Activated naive CD4-positive, alpha-beta T cell treated with Interleukin-2 at 50 U/mL for 16 hours (primary cell): ENCODE data around the gene IL17RD.

Experiments
- DNase-seq: peaks from one replicate; pipeline ENCODE4 v3.0.0-alpha.2; 2020

IL17RD gene

DNA sequence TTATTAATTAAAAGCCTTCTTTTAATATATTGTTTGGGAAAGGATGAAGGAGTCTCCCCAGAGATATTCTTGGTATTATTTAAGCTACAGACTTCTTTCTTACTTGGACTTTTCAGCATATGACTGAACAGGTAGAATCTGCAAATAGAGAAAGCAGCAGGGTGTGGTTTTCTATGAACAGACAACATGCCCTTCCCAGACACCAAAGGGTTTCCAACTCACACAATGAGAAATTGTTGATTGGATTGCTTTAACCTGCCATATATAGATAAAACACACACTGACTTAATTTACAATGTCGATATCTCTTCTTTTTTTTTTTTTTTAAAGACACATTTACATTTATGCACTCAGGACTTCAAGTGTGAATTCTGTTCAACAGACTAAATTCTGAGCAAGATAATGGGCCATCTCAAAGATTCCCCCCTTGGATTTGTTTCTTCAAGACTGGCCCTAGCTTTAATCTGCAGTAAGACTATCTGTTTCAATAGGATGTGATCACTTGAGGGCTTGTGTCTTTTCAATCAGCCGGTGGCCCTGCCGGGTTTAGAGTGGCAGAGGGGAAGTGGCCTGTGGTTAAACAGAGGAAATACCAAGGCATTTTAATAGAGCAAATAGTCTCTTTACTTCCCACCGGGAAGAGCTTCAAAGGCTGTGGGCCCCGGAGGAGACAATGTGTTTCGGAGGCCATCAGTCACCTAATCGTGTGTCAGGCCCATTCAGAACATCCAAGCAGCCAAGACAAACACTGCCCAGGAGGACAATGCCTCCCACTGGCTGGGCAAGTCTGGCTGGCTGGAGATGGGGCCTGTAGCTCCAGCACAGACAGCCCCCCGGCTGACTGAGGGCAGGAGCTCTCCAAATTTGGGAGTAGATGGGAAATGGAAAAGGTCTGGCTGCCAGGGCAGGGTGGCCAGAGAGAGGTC, 6.1 kb downstream of the IL17RD start:
- no peak for DNase-seq

DNA sequence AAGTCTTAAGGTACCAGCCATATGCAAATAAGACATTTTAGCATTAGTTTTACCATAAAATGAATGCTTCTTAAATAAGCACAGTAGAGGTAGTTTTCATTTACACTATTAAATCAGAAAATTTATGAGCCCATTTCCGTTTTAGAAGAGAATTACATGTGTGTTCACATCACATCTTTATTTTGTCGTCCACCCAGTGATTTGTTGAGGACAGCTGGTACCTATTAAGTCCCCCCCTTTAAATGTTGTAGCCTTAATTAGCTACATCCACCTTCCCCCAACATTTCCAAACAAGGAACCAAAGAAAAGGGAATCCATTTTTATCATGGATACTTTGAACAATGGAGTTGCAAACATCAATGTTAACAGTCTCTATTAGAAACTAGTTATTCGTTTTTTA, 6.8 kb downstream of the IL17RD start:
- DNase-seq, result no peak

DNA sequence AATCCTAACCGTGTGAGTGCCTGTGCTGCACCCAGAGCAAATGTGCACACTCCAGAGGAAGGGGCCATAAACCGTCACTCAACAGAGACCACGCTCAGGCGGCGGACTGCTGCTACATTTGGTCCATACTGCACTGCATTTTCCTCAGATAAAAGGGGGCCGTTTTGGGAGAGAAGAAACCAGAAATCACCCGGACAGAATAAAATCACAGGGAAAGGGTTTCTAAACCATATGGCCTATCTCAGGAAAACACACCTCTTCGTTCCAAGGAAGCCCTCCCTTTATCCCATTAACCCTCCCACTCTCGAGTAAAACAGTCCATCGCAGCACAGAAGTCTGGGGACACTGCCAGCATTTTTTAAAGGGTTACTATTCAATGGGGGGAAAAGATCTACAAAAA, 7.6 kb downstream of the IL17RD start:
- DNase-seq, result no peak

DNA sequence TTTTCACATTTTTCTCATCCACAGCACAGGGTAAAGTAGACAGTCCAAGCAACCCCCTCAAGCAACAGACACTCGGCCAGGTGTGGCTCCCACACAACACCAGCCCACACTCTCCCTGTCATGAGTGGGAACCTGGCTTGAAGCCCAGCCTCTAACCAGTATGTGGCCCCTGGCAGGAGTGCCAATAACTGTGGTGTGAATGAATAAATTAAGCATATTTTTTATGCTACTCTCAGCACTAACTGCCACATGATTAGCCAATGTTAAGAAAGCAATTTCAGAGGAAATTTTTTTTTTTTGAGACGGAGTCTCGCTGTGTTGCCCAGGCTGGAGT, 9.9 kb downstream of the IL17RD start:
- no peak for DNase-seq

- DNase-seq, result no peak
These were observed 10.5 kb downstream of the IL17RD start for GRCh38 chr3:57154470-57155309.

DNA sequence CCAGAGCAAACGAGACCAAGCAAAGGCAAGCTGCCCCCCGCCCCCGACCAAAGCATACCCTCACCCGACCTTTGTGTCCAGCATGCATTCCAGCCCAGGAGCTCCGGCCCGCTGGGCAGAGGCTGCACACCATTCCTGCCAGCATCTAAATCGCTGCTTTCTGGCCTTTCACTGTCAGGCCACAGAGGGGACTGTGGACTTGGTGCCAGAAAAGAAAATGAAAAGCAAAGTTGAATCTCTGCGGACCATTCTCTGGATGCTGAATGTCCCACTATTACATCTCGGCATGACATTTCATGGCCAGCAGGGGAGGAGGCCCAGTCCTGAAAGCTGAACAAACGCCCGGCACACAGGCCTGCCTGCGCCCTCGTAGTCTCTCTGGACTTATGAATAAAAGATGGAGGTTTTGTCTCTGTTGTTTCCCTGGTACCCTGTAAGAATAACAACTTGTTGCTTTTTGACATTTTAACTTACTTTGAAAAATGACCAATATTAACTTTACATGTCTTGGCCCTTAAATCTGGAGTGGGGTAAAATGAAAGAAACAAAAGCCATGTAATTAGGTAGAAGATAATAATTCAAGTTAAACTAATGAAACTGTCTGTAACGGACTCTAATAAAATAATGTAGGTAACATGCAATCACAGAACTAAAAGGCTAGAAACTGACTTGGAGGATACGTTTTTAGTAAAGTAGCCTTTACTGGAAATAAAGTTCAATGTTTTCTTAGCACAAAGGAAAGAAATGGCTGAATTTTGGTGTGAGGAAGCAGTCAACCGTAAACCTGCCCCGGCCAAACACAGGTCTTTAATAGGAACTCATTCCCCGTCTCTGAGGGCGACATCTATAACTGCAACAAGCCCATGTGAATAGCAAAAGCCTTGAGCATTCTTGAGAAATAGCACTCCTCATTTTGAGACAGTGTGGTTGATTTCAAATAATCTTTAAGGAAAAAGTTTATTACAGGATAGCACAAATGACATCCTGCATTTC, 12.7 kb downstream of the IL17RD start:
- DNase-seq, result no peak

- no peak for DNase-seq
These were observed 13.4 kb downstream of the IL17RD start for GRCh38 chr3:57151749-57152148.

GRCh38 chr3:57151021-57151449, 14.1 kb downstream of the IL17RD start:
- no peak for DNase-seq

DNA sequence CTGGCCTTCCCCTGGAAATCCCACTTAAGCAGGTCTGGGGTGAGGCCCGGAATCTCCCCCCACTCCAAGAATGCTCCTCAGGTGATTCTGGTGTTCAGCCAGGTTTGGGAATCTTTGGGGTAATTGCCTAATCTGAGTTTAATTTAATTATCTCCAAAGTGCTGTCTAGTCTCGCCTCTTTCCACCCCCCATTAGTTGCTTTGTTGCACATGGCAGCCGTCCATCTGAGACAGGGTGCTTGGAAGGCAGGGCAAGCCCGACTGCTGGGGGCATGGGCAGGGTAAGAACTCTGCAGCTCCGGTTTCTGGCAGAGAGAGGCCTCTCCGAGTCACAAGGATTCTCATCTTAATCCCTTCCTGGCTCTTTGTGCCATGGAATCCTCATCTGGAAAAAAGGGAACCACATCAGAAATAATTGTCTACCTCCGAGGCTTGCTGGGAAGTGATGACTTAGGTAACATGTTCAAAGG, 15.0 kb downstream of the IL17RD start:
- DNase-seq, result no peak

- DNase-seq, result no peak
These were observed 18.1 kb downstream of the IL17RD start for GRCh38 chr3:57147071-57147470.

DNA sequence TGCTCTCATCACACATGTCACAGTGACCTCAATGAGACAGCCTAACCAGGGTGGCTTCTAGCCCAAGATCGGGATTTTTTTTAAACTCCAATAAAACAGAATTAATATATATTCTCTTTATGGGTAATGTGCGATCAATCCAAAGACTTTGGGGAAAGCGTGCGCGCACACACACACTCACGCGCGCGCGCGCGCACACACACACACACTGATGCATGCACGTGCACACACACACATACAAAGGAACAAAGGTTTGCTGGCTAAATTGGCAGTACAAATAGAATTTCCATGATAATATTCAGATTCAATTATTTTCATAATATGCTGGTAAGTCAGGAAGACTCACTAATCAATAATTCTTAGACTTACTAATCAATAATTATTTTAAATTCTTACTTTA, 19.3 kb downstream of the IL17RD start:
- DNase-seq, result no peak

GRCh38 chr3:57144952-57145351, 20.2 kb downstream of the IL17RD start:
- DNase-seq, result no peak

- no peak for DNase-seq
These were observed 21.2 kb downstream of the IL17RD start for GRCh38 chr3:57143886-57144459.

DNA sequence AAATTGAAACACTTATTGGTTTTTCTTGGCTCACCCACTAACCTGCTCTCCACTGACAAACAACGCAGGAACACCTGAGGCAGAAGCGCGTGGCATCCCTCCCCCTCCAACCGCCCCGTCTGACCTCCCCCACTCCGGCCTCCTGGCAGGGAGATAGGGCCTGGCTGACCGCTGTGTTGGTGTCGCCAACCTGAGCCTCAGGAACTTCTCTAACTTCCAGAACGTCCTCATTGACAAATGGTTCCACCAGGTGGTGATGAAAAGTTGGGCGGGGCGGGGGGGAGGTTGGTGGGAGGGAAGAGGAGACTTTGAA, 22.8 kb downstream of the IL17RD start:
- no peak for DNase-seq

GRCh38 chr3:57141719-57142410, 23.3 kb downstream of the IL17RD start:
- DNase-seq, result no peak

GRCh38 chr3:57140894-57141293, 24.3 kb downstream of the IL17RD start:
- no peak for DNase-seq

DNA sequence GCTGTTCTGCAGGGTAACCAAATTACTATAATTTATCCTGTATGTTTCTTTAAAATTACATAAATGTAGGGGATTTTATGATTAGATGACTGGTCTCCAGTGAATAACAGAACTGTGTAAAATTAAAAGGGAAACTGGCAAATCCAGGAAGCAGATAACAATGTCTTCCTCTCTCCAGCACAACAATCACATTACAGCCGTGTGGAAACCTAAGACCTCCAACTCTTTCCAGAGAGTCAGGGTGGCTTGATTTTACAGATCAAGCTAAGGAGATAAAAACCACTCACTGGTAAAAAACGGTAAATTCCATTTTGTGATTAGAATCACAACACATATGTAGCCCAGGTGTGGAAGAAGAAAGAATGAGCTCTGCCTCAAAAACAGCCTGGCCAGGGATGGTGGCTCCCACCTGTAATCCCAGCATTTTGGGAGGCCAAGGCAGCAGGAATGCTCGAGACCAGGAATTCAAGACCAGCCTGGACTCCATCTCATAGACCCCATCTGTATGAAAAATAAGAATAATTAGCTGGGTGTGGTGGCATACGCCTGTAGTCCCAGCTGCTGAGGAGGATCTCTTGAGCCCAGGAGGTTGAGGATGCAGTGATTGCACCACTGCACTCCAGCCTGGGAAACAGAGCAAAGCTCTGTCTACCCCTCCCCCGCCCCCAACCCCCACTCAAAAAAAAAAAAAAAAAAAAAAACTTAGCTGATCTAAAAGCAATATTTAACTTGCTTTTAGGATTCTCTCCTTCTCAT, 29.0 kb downstream of the IL17RD start:
- DNase-seq, result no peak

- DNase-seq, result no peak
These were observed 32.0 kb downstream of the IL17RD start for GRCh38 chr3:57133157-57133556.

GRCh38 chr3:57132674-57133073, 32.5 kb downstream of the IL17RD start:
- DNase-seq, result no peak

- DNase-seq, result no peak
These were observed 34.0 kb downstream of the IL17RD start for GRCh38 chr3:57131210-57131588.

GRCh38 chr3:57130571-57131209, 34.5 kb downstream of the IL17RD start:
- DNase-seq, result no peak
